Endothelial cell of umbilical vein (primary cell): ENCODE results near the gene GLYATL2. TPM values are rescaled to one million over a fixed set of nuclear protein-coding genes. Genes with fewer than 3 reads are reported as not detected.

Source experiments
- BruUV-seq: library from RNA; stranded (reverse); fragments of 400-500 nt; replicated peaks from 2 replicates; lab custom pipeline; 2021; lab: Mats Ljungman, UMichigan
- CTCF ChIA-PET: fragments of 300-600, 350-600 bp; sonication (Branson Sonifier 250); formaldehyde crosslinking; loops from one replicate; lab custom pipeline; 2021; ENCODE audit warnings: antibody characterized with exemption, inconsistent platforms; lab: Charles Lee
- POLR2A ChIA-PET: fragments of 300-600, 350-600 bp; sonication (Branson Sonifier 250); formaldehyde crosslinking; loops from one replicate; lab custom pipeline; 2021; ENCODE audit warnings: antibody characterized with exemption, inconsistent platforms; lab: Charles Lee
- DNase-seq: peaks from one replicate; pipeline ENCODE4 v3.0.0-alpha.2; 2011; ENCODE audit warnings: low read depth, low spot score
- FAIRE-seq: peaks from 2 replicates; lab custom pipeline; 2011; peaks lifted over from hg19 to GRCh38; lab: Jason Lieb, UNC
- H2AFZ ChIP-seq: 2 replicates; pipeline ENCODE4 v1.6.0; 2012; ENCODE audit warnings: low read depth, low read length, control low read depth, inconsistent platforms
- H3K27ac ChIP-seq: 2 replicates; pipeline ENCODE4 v1.5.1; 2011; ENCODE audit warnings: low read depth, mild to moderate bottlenecking, control low read depth, low read length, moderate library complexity; ENCODE audit not compliant: insufficient read depth
- H3K27me3 ChIP-seq, 2 experiments: 2 replicates each; pipeline versions ENCODE4 v1.6.0 to v1.6.1; 2011; ENCODE audit warnings: low read length in 2 of 2, mixed read lengths in 1 of 2; ENCODE audit not compliant: control insufficient read depth in 2 of 2, insufficient read depth in 2 of 2
- H3K36me3 ChIP-seq, 2 experiments: 2 replicates in 1 of 2; 3 replicates in 1 of 2; pipeline ENCODE4 v1.5.1; 2011; ENCODE audit warnings: low read length in 2 of 2, mild to moderate bottlenecking in 1 of 2, moderate library complexity in 1 of 2; ENCODE audit not compliant: control insufficient read depth in 2 of 2, insufficient read depth in 2 of 2; ENCODE audit errors: extremely low read depth in 1 of 2
- H3K4me1 ChIP-seq: 3 replicates; pipeline ENCODE4 v1.5.1; 2011; ENCODE audit warnings: mild to moderate bottlenecking, low read length; ENCODE audit not compliant: control insufficient read depth, insufficient read depth; ENCODE audit errors: extremely low read depth
- H3K4me2 ChIP-seq: 2 replicates; pipeline ENCODE4 v1.6.1; 2011; ENCODE audit warnings: low read length, control low read depth, mixed read lengths; ENCODE audit not compliant: insufficient read depth
- H3K4me3 ChIP-seq, 3 experiments: fragments of 200-600 bp in 1 of 3; sonication (generic), shearing (Covaris generic) in 1 of 3; replicated peaks in 1 of 3; 2 replicates each; pipeline ENCODE4 v1.5.1; 2011 to 2016; ENCODE audit warnings: control low read depth in 3 of 3, low read length in 3 of 3, mild to moderate bottlenecking in 2 of 3, inconsistent platforms in 1 of 3, low read depth in 1 of 3, moderate library complexity in 1 of 3; ENCODE audit not compliant: insufficient read depth in 1 of 3
- H3K79me2 ChIP-seq: 2 replicates; pipeline ENCODE4 v1.6.0; 2012; ENCODE audit warnings: low read length, inconsistent platforms; ENCODE audit not compliant: control insufficient read depth, insufficient read depth
- H3K9ac ChIP-seq: replicated peaks from 2 replicates; pipeline ENCODE3; 2011; ENCODE audit warnings: low read length, control low read depth; ENCODE audit not compliant: insufficient read depth; ENCODE audit errors: extremely low read depth
- H3K9me1 ChIP-seq: replicated peaks from 3 replicates; pipeline ENCODE4 v1.6.0; 2011; ENCODE audit warnings: mild to moderate bottlenecking, low read length; ENCODE audit not compliant: control insufficient read depth, insufficient read depth; ENCODE audit errors: extremely low read depth
- H3K9me3 ChIP-seq: replicated peaks from 2 replicates; pipeline ENCODE4 v1.5.1; 2012; ENCODE audit warnings: low read length, inconsistent platforms; ENCODE audit not compliant: control insufficient read depth, insufficient read depth
- H4K20me1 ChIP-seq: replicated peaks from 2 replicates; pipeline ENCODE3; 2011; ENCODE audit warnings: mild to moderate bottlenecking, low read length; ENCODE audit not compliant: control insufficient read depth, insufficient read depth; ENCODE audit errors: extremely low read depth
- EZH2 ChIP-seq: IDR thresholded peaks from 2 replicates; pipeline ENCODE4 v1.6.1; 2012; ENCODE audit warnings: borderline replicate concordance, low read depth, mild to moderate bottlenecking, moderate library complexity, low read length, inconsistent platforms; ENCODE audit not compliant: severe bottlenecking
- FOS ChIP-seq: IDR thresholded peaks from 2 replicates; pipeline ENCODE4 v1.6.1; 2011; ENCODE audit warnings: mild to moderate bottlenecking, low read length, moderate library complexity, borderline replicate concordance; ENCODE audit not compliant: insufficient read depth
- GATA2 ChIP-seq: IDR thresholded peaks from 2 replicates; pipeline ENCODE4 v1.7.0; 2011; ENCODE audit warnings: low read depth, mild to moderate bottlenecking, moderate library complexity, mixed read lengths, low read length; ENCODE audit not compliant: insufficient read length, insufficient read depth
- JUN ChIP-seq: IDR thresholded peaks from 2 replicates; pipeline ENCODE4 v1.6.1; 2011; ENCODE audit warnings: borderline replicate concordance, low read depth; ENCODE audit not compliant: insufficient read length, insufficient read depth
- MYC ChIP-seq: IDR thresholded peaks from one replicate; pipeline ENCODE4 v1.6.1; 2011; ENCODE audit warnings: mild to moderate bottlenecking, low read depth, low read length
- POLR2A ChIP-seq: IDR thresholded peaks from 2 replicates; pipeline ENCODE4 v1.6.1; 2012; ENCODE audit warnings: low read depth, mild to moderate bottlenecking, control low read depth, low read length
- POLR2AphosphoS5 ChIP-seq: IDR thresholded peaks from 2 replicates; pipeline ENCODE4 v1.6.1; 2012; ENCODE audit warnings: low read depth, mild to moderate bottlenecking, control low read depth, low read length, moderate library complexity; ENCODE audit not compliant: insufficient read depth
- dilution Hi-C: fragments of 300-500 bp; cut with MboI; formaldehyde crosslinking; loops from one replicate; pipeline ENCODE4 v1.15.0; 2019; ENCODE audit warnings: low sequenced_read_pairs; ENCODE audit not compliant: extremely low pct_ligation_motif_present
- intact Hi-C: fragments of 100-400 bp; cut with micrococcal nuclease; formaldehyde crosslinking; loops from one replicate; pipeline ENCODE4 v1.10.0; 2022
- polyA plus RNA-seq, 4 experiments: library from polyadenylated mRNA; depleted of rRNA in 3 of 4; stranded (reverse) in 3 of 4; unstranded in 1 of 4; fragments of >200 nt; gene quantifications; 2 replicates each; pipeline versions ENCODE4 v1.2.1 to v1.2.3, GENCODE V29; 2011 to 2012; ENCODE audit warnings: missing spikeins in 1 of 4
- total RNA-seq: library from RNA; stranded (reverse); gene quantifications from 2 replicates; pipeline ENCODE4 v1.2.3, GENCODE V29; 2021
- TF ChIP-seq, protein P1 (sequence below), 2 donors: IDR thresholded peaks; 1 replicate in 1 of 2; 2 replicates in 1 of 2; pipeline ENCODE4 v1.5.1; 2011; ENCODE audit warnings: low read length in 2 of 2, mild to moderate bottlenecking in 2 of 2, moderate library complexity in 2 of 2, control low read depth in 1 of 2, inconsistent platforms in 1 of 2, low read depth in 1 of 2; ENCODE audit not compliant: insufficient read depth in 1 of 2; ENCODE audit errors: extremely low read depth in 1 of 2
- TF ChIP-seq, protein P2 (sequence below): IDR thresholded peaks from 2 replicates; pipeline ENCODE4 v1.6.1; 2011; ENCODE audit not compliant: insufficient read depth, insufficient read length

The GLYATL2 gene
- total and polyA plus RNA-seq, 2 donors (not counting 3 experiments of a cell fraction or from before 2014, with no cell fraction given) = not detected

DNA sequence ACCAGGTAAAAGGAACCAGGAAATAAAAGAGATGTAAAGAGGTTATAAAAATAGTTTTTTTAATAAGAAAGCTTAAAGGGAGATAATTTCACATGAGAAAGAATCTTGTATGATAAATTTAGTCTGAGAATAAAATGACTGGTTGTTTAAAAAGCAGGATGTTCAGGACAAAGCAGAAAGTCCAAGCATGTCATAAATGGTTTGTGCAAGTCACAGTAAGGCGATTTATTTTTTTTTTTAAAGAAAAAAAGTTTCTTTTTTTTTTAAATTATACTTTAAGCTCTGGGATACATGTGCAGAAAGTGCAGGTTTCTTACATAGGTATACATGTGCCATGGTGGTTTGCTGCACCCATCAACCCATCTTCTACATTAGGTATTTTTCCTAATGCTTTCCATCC lies 30.8 kb downstream of the GLYATL2 start:
- FAIRE-seq = no peak
- Histone ChIP-seq H3K9ac (no peak overlapping the region), H2AFZ (no peak overlapping the region), H3K36me3 (no peaks in the 10 kb centered on the region), H3K4me1 (no peaks in the 10 kb centered on the region), H3K4me3 (no peak overlapping the region), H4K20me1 (no peaks in the 10 kb centered on the region), H3K27ac (no peak overlapping the region), H3K9me3 (no peaks in the 10 kb centered on the region), H3K27me3 (no peaks in the 10 kb centered on the region), H3K79me2 (no peaks in the 10 kb centered on the region), H3K9me1 (no peaks in the 10 kb centered on the region), H3K4me2 (no peak overlapping the region)
- no peak for DNase-seq
- TF ChIP-seq POLR2AphosphoS5 (no peak), FOS (no peak), POLR2A (no peak), EZH2 (no peak), MYC (no peak), GATA2 (no peak), JUN (no peak)
- TF ChIP-seq, protein P1, sequence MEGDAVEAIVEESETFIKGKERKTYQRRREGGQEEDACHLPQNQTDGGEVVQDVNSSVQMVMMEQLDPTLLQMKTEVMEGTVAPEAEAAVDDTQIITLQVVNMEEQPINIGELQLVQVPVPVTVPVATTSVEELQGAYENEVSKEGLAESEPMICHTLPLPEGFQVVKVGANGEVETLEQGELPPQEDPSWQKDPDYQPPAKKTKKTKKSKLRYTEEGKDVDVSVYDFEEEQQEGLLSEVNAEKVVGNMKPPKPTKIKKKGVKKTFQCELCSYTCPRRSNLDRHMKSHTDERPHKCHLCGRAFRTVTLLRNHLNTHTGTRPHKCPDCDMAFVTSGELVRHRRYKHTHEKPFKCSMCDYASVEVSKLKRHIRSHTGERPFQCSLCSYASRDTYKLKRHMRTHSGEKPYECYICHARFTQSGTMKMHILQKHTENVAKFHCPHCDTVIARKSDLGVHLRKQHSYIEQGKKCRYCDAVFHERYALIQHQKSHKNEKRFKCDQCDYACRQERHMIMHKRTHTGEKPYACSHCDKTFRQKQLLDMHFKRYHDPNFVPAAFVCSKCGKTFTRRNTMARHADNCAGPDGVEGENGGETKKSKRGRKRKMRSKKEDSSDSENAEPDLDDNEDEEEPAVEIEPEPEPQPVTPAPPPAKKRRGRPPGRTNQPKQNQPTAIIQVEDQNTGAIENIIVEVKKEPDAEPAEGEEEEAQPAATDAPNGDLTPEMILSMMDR (IDR thresholded peaks at IDR 0.05; ENCODE audit: extremely low read depth in 1 of 2, insufficient read depth in 1 of 2, low read depth in 1 of 2, low read length in 2 of 2) = no peak
- TF ChIP-seq, protein P2, sequence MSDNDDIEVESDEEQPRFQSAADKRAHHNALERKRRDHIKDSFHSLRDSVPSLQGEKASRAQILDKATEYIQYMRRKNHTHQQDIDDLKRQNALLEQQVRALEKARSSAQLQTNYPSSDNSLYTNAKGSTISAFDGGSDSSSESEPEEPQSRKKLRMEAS = no peak
- BruUV-seq = no TSS peak
- CTCF ChIA-PET = no interaction called here
- POLR2A ChIA-PET = no interaction called here
- intact Hi-C loops = no loop called here
- dilution Hi-C loops = no loop called here
